Cardiac fibroblast (primary cell): ENCODE data around the gene KLHL9.

Experiments used
- DNase-seq, 2 donors: peaks; one replicate each; pipeline versions ENCODE4 v3.0.0 to v3.0.0-alpha.2; 2010; ENCODE audit warnings: low read depth in 2 of 2
- H3K4me3 ChIP-seq, 2 donors: replicated peaks in 1 of 2; 1 replicate in 1 of 2; 2 replicates in 1 of 2; pipeline ENCODE4 v1.5.1; 2011; ENCODE audit warnings: low read depth in 2 of 2, low read length in 2 of 2, mild to moderate bottlenecking in 2 of 2, moderate library complexity in 1 of 2
- TF ChIP-seq, protein P1 (sequence below): IDR thresholded peaks from one replicate; pipeline ENCODE4 v1.5.1; 2011; ENCODE audit warnings: low read depth, mild to moderate bottlenecking, low read length, inconsistent platforms

The KLHL9 gene

DNA sequence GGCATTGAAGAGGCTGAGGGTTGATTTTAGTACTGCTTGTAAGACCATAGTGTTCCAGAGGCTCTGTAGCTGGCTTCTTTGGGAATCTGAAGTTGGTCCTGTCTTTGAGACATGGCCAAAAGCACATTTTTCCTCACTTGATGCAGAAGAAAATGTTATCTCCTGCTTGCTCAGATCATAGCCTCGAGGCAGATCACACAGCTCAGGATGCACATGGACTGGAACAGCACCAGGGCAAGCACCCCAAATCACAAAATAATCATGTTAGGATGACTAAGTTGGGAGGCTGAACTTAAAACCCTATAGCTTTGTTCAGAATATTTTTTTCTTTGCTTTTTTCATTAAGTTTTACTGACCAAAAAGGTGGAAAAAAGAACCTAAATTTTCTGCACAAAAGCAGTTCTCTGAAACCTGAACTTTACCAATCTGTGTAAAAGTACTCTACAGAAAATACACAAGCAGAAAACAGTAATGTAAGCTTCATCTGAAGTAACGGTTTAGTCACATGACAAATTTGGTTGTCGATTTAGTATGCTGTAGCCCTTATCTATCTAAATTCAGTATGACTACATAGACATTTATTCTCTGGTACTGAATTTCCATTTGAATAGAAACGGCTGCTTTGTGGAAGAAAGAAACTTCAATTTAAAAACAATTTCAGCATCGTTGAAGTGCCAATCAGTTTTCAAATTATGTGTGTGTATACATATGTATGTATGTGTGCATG lies 3.4 kb downstream of the KLHL9 start:
- TF ChIP-seq, protein P1, sequence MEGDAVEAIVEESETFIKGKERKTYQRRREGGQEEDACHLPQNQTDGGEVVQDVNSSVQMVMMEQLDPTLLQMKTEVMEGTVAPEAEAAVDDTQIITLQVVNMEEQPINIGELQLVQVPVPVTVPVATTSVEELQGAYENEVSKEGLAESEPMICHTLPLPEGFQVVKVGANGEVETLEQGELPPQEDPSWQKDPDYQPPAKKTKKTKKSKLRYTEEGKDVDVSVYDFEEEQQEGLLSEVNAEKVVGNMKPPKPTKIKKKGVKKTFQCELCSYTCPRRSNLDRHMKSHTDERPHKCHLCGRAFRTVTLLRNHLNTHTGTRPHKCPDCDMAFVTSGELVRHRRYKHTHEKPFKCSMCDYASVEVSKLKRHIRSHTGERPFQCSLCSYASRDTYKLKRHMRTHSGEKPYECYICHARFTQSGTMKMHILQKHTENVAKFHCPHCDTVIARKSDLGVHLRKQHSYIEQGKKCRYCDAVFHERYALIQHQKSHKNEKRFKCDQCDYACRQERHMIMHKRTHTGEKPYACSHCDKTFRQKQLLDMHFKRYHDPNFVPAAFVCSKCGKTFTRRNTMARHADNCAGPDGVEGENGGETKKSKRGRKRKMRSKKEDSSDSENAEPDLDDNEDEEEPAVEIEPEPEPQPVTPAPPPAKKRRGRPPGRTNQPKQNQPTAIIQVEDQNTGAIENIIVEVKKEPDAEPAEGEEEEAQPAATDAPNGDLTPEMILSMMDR = no peak
- H3K4me3 ChIP-seq = peak overlapping the region in 1 of 2 donors; percentile 3
- peak in 1 of 2 donors; percentile 10 for DNase-seq

DNA sequence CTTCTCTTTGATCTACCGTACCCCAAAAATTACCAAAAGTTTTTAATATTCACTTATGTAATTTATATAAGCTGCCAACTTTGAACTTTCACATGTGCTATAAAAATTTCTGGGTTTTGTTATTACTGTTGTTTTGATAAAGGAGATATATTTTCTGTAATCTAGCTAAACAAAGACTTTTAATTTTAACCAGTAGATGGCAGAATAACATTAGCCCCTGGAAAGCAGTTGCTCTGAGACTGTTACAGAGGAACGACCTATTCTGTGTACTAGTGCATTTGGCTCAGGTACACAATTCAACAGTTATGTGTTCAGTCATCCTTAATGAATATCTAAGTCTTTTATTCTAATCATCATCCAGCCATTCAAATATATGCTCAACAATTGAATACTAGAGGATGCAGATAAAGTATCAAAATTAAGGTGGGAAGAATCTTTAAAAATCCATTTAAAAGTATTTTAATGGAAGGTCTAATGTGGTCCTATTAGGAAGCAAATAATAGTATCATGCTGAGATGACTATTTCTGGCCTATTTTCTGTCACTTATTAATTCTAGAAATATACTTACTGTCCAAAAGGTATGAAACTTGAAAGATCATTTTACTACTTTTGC lies 8.6 kb downstream of the KLHL9 start:
- peak; percentile 60 for DNase-seq
- H3K4me3 ChIP-seq = no peak overlapping the region
- TF ChIP-seq, protein P1 = peak; percentile 66

DNA sequence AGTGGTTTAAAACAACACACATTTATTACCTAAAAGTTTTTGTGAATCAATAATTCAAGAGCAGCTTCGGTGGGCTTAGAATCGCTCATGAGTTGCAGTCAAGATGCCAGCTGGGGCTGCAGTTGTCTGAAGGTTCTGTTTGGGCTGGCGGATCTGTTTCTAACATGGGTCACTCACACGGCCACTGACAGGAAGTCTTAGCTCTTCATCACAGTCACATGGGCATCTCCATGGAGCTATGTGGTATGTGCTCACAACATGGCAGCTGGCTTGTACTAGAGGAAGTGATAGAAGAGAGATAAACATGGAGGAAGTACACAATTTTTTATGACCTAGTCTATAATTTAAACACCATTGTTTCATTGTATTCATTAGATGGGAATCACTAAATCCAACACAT lies 11.2 kb downstream of the KLHL9 start:
- H3K4me3 ChIP-seq = no peak overlapping the region
- DNase-seq = peak in 1 of 2 donors; percentile 7
- TF ChIP-seq, protein P1 = no peak

DNA sequence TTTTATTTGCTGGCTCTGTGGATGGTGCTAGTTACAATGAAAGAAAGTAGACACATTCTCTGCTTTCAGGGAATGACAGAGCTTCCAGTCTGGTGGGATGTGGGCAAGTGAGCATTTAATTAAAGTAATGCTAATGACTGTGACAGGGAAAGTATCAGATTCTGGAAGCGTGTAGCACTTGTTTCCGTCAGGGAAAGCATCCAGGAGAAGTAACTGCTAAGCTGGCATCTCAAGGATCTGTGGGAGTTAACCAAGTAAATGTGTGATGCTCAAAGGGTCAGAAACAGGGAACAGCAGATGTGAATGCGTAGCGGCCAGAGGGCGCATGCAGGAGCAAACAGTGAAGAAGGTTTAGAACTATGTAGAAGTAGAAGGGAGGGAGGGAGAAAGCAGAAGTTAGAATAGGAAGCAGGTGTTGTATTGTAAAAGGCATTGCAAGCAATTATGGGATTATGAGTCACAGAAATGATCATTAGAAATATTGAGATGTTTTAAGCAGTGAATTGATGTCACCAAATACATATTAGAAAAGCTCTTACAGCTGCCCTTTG lies 12.2 kb downstream of the KLHL9 start:
- TF ChIP-seq, protein P1 = no peak
- DNase-seq = no peak
- no peak overlapping the region for H3K4me3 ChIP-seq

- no peak for DNase-seq
- H3K4me3 ChIP-seq = no peak overlapping the region
- TF ChIP-seq, protein P1 = no peak
Measured at GRCh38 chr9:21320465-21320864, 14.7 kb downstream of the KLHL9 start.

DNA sequence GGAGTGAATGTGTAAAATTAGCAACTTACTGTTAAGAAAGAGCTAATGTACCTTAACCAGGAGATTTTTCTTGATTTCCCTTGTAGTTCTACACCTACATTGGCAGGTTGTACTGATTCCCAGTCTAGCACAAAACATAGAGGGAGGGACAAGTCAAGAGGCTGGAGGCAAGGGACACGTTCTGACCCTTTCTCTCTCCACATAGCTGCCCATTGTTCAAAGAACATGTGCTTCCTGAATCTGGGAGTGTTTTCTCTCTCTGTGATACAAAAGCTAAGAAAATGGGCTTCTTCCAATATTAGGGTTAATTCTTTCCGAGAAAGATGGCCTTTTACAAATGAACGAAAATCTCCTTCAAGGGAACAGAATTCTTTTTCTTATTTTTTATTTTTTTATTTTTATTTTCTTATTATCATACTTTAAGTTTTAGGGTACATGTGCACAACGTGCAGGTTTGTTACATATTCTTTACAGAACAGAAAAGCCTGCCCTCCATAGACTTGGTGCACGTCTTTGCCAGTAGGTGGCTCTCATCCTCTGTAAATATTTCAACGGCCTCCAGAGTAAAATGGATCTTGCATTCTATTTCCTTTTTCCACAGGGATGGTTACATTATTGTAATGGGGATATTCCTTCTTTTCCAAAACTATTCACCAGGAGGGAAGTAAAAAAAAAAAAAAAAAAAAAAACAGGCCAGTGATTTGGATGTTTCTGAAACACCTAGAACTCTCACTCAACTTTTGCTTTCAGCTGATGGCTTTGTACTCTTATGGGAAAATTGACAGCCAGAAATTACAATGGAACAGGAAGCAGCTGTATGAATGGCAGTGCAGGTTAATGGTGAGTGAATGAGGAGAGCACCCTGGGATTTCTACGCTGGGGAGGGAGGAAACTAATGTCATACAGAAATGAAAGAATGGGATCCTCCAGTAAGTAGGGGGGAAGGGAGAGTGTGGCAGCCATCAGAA lies 17.0 kb downstream of the KLHL9 start:
- H3K4me3 ChIP-seq = no peak overlapping the region
- DNase-seq = peak; percentile 68 to 71
- TF ChIP-seq, protein P1 = peak; percentile 75
